Peyer's patch (tissue), 4 donors: ENCODE results near the gene RUFY4.

Source experiments
- POLR2A ChIP-seq, 2 donors: fragments of 450-650 bp; IDR thresholded peaks; one replicate each; pipeline ENCODE4 v1.5.1; 2017; ENCODE audit warnings: antibody characterized with exemption in 2 of 2, mild to moderate bottlenecking in 2 of 2, moderate library complexity in 2 of 2
- TF ChIP-seq, protein P1 (sequence below), 6 experiments: fragments of 450-650 bp in 4 of 6; fragments of 200-600 bp in 2 of 6; sonication (generic) in 1 of 6; IDR thresholded peaks; one replicate each; pipeline ENCODE4 v1.5.1; 2017 to 2019; ENCODE audit warnings: antibody characterized with exemption in 6 of 6, mild to moderate bottlenecking in 3 of 6, moderate library complexity in 1 of 6

DNA sequence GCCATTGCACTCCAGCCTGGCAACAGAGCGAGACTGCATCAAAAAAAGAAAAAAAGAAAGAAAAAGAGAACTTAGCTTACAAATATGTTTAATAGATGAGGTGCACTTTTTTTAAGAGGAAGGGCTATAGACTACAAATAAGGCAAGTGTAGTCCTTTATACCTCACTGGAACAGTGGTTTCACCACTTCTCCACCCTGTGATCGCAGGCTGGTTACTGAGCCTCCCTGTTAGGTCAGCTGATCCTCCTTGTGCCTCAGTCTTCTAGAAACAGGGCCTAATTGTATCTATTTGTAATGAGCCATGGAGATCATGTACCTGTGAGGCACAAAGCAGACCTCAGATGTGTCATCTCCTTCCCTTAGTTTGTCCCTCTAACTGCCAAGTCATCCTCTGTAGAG lies 61.3 kb downstream of the RUFY4 start:
- TF ChIP-seq, protein P1, sequence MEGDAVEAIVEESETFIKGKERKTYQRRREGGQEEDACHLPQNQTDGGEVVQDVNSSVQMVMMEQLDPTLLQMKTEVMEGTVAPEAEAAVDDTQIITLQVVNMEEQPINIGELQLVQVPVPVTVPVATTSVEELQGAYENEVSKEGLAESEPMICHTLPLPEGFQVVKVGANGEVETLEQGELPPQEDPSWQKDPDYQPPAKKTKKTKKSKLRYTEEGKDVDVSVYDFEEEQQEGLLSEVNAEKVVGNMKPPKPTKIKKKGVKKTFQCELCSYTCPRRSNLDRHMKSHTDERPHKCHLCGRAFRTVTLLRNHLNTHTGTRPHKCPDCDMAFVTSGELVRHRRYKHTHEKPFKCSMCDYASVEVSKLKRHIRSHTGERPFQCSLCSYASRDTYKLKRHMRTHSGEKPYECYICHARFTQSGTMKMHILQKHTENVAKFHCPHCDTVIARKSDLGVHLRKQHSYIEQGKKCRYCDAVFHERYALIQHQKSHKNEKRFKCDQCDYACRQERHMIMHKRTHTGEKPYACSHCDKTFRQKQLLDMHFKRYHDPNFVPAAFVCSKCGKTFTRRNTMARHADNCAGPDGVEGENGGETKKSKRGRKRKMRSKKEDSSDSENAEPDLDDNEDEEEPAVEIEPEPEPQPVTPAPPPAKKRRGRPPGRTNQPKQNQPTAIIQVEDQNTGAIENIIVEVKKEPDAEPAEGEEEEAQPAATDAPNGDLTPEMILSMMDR (IDR thresholded peaks at IDR 0.05), result no peak
- no peak for TF ChIP-seq POLR2A (IDR thresholded peaks at IDR 0.05)
